ENCODE data around the gene NEK8. TPM values are rescaled to one million over a fixed set of nuclear protein-coding genes. Genes with fewer than 3 reads are reported as not detected.
A peak's percentile ranks its signal among the peaks of the same experiment; 100 is the strongest.

The NEK8 gene
- total and polyA plus RNA-seq, 9 of the 15 experiments (the other 6 are each of a cell fraction or from before 2014, with no cell fraction given): 0.98 to 16.6 (median 4.6) TPM

GRCh38 chr17:28725660-28726225, 2.8 kb upstream of the NEK8 start (continued):
- TF ChIP-seq ZNF280B (CRISPR knock-in tag; IDR thresholded peaks at IDR 0.05) (no peak), ZBTB43 (CRISPR knock-in tag; IDR thresholded peaks at IDR 0.05) (peak; percentile 24; the same call in 1 of the 2 replicates), RUNX1 (IDR thresholded peaks at IDR 0.05; ENCODE audit: low read depth) (peak; percentile 61; the same call in 1 of the 2 replicates), ZBTB40 (IDR thresholded peaks at IDR 0.05) (no peak; the same call in 1 of the 2 replicates), ZBTB40 (CRISPR knock-in tag; IDR thresholded peaks at IDR 0.05) (no peak), ZBTB5 (IDR thresholded peaks at IDR 0.05) (peak; percentile 79), HNRNPK (IDR thresholded peaks at IDR 0.05; ENCODE audit: low read depth, low read length, poor library complexity, severe bottlenecking) (peak; percentile 44), ATF3 (IDR thresholded peaks at IDR 0.05) (no peak), ATF3 (CRISPR knock-in tag; conservative IDR thresholded peaks at IDR 0.05) (0 out of 2 replicates have a peak, but pooled peaks have one; percentile 62), BRD4 (IDR thresholded peaks at IDR 0.05) (no peak; the same call in 1 of the 2 replicates), PKNOX1 (IDR thresholded peaks at IDR 0.05) (no peak)

All from K562 (cell line).